Erythroblast (primary cell): ENCODE results near the gene TGFBR1.

ENCODE experiments used
- GATA1 ChIP-seq: IDR thresholded peaks from 2 replicates; pipeline ENCODE4 v1.6.1; 2011; ENCODE audit warnings: low read depth, mild to moderate bottlenecking, control low read depth, low read length, moderate library complexity
- POLR2A ChIP-seq: IDR thresholded peaks from 2 replicates; pipeline ENCODE4 v1.6.1; 2011; ENCODE audit warnings: mild to moderate bottlenecking, low read length

GRCh38 chr9:99177576-99178366 lies 72.9 kb downstream of the TGFBR1 start:
- TF ChIP-seq POLR2A (no peak), GATA1 (no peak)
